Measurements from ENCODE around the gene MCF2L. TPM values are rescaled to one million over a fixed set of nuclear protein-coding genes. Genes with fewer than 3 reads are reported as not detected.
A peak's percentile ranks its signal among the peaks of the same experiment; 100 is the strongest.

Gene MCF2L
- total and polyA plus RNA-seq, 8 donors, result 16.0 to 83.6 (median 23.6) TPM

- ATAC-seq, result peak in 2 of 4 donors; percentile 7
- peak in 2 of 6 donors; percentile 44 to 52 for DNase-seq
- Histone ChIP-seq H3K9me3 (no peaks in the 10 kb centered on the region), H3K4me1 (peaks cover 3 to 14% (median 10%) of the 10 kb centered on the region in 3 donors), H3K27me3 (no peaks in the 10 kb centered on the region), H3K27ac (no peak overlapping the region), H3K36me3 (no peaks in the 10 kb centered on the region), H3K4me3 (no peak overlapping the region)
- WGBS, 2 donors, result 83 to 89% methylated on average over 17 of the region's 17 CpGs
- TF ChIP-seq CTCF (IDR thresholded peaks at IDR 0.05), result no peak
- no peak for FAIRE-seq
- intact Hi-C loops (cut with DNase I), result no loop called here
Observed at GRCh38 chr13:112953591-112954487, 15.2 kb upstream of the MCF2L start.

- Histone ChIP-seq H3K4me3 (no peak overlapping the region), H3K4me1 (peaks cover 3 to 14% (median 10%) of the 10 kb centered on the region in 3 donors), H3K27me3 (no peaks in the 10 kb centered on the region), H3K9me3 (no peaks in the 10 kb centered on the region), H3K36me3 (no peaks in the 10 kb centered on the region), H3K27ac (no peak overlapping the region)
- FAIRE-seq, result no peak
- DNase-seq, result peak in 2 of 6 donors; percentile 21 to 49
- WGBS, 2 donors, result 74 to 81% methylated on average over 13 of the region's 13 CpGs
- intact Hi-C loops (cut with DNase I), result no loop called here
- no peak for ATAC-seq
- TF ChIP-seq CTCF (IDR thresholded peaks at IDR 0.05), result no peak
Observed at GRCh38 chr13:112954488-112955270, 14.3 kb upstream of the MCF2L start.

- WGBS, 2 donors, result 84 to 89% methylated on average over 15 of the region's 15 CpGs
- TF ChIP-seq CTCF (IDR thresholded peaks at IDR 0.05), result no peak
- H3K4me1 ChIP-seq, result peaks cover 3 to 14% (median 10%) of the 10 kb centered on the region in 3 donors
- H3K4me3 ChIP-seq, result no peak overlapping the region
- no peaks in the 10 kb centered on the region for H3K36me3 ChIP-seq
- no peaks in the 10 kb centered on the region for H3K9me3 ChIP-seq
- no peak for DNase-seq
- intact Hi-C loops (cut with DNase I), result no loop called here
- ATAC-seq, result no peak
- no peak overlapping the region for H3K27ac ChIP-seq
- no peak for FAIRE-seq
- no peaks in the 10 kb centered on the region for H3K27me3 ChIP-seq
Observed at GRCh38 chr13:112955271-112955937, 13.6 kb upstream of the MCF2L start.

- no peak for FAIRE-seq
Observed at GRCh38 chr13:112955956-112956355, 13.1 kb upstream of the MCF2L start.

More at GRCh38 chr13:112955956-112956355, 13.1 kb upstream of the MCF2L start:
- peak in 2 of 6 donors; percentile 21 to 22 for DNase-seq
- H3K9me3 ChIP-seq, result no peaks in the 10 kb centered on the region
- 81 to 85% methylated on average over 11 of the region's 11 CpGs for WGBS, 2 donors
- H3K4me1 ChIP-seq, result peaks cover 3 to 14% (median 10%) of the 10 kb centered on the region in 3 donors
- no peaks in the 10 kb centered on the region for H3K27me3 ChIP-seq
- H3K27ac ChIP-seq, result no peak overlapping the region
- no peaks in the 10 kb centered on the region for H3K36me3 ChIP-seq
- no peak overlapping the region for H3K4me3 ChIP-seq
- no peak for TF ChIP-seq CTCF (IDR thresholded peaks at IDR 0.05)
- intact Hi-C loops (cut with DNase I), result no loop called here
- no peak for ATAC-seq
